A549 treated with Mapracorat at 1 μM for 4 hours (cell line): ENCODE results near the gene OR56A5. TPM values are rescaled to one million over a fixed set of nuclear protein-coding genes. Genes with fewer than 3 reads are reported as not detected.

Experiments
- total RNA-seq: library from RNA; stranded (reverse); fragments of 200-300 nt; extraction: Qiagen RNA extraction; gene quantifications from 5 replicates; pipeline ENCODE4 v1.2.3, GENCODE V29; 2022

Gene OR56A5
- total RNA-seq = not detected in 5 replicates

DNA sequence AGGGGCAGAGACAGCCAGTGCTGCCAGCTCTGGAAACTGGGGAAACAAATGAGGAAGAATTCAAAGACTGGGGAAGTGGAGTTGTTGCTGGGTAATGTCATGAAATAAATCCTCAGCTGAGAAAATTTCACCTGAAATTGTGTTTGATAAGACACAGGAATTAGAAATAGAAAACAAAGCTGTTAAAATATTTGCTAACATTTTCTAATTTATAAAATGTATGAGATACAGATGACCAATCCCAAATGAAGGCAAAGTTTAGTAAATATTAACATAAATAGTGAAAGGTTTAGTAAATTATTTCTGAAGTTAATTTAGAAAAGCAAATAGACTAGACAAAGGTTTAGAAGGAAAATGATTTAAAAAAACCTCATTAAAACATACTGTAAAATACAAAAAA is at the start of gene OR56A5:
TSS of gene OR56A5 (minus strand) at position 101 of the 400 bp plus-strand sequence. CDS start at position 101, 0 bp downstream.

DNA sequence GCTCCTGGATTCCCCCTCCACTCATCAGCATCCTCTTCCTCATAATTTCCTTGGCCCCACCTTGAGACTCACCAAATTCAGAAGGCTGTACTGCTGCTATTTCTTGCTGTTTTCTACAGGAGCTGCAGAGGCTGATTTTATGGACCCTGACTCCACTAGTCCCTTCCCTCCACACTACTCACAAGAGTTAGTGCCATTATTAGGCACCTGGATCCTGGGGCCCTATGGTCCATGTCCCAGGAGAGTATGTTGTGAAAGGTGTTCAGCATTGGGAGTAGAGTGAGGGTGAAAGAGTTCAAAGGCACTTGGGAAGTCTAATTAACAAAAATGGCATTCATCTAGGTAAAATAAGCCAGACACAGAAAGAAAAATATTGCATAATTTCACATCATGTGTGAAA is 38.6 kb upstream of the OR56A5 start, which contains the start of gene OR56A4:
TSS of gene OR56A4 (minus strand) at position 101 of the 400 bp plus-strand sequence. CDS start 3,954 bp downstream, outside the sequence.

GRCh38 chr11:5986885-5987284 is 18.6 kb upstream of the OR56A5 start, which contains the start of gene OR52L1:
Gene OR52L1 (minus strand): TSS chr11:5986985. CDS start chr11:5986930, 55 bp downstream.

DNA sequence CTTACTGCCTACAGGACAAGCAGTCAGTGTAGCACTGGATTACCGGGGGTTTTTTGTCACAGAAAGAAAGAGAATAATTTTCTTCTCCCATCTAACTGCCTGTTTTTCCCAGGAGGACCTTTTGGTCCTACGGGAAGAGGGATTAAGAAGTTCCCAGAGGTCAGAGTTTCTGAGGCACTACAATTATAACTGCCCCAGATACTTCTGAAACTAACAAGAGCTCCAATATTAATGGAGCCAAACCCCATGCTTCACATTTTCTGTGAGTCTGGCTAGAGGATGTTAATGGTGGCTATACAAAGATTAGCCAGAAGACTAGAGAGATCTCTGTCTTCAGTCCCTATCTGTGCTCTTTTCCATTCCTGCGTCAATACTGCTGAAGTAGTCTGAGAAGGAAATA is 26.3 kb downstream of the OR56A5 start, which contains the start of gene OR56A3:
TSS of gene OR56A3 (plus strand) at position 301 of the 400 bp plus-strand sequence. CDS start 5,096 bp downstream, outside the sequence.

Other genes with a start within 250 kb of the OR56A5 start
- gene OR56B1, start 232.0 kb downstream of the OR56A5 start, total RNA-seq = not detected in 5 replicates
- gene OR52N4, start 214.3 kb downstream of the OR56A5 start, total RNA-seq = not detected in 5 replicates
- gene OR52N5, start 185.1 kb downstream of the OR56A5 start, total RNA-seq = not detected in 5 replicates
- not detected in 5 replicates for gene OR52N1, start 177.2 kb downstream of the OR56A5 start, total RNA-seq
- gene OR52N2, start 159.6 kb downstream of the OR56A5 start, total RNA-seq = not detected in 5 replicates
- not detected in 5 replicates for gene OR52E6, start 126.6 kb downstream of the OR56A5 start, total RNA-seq
- not detected in 5 replicates for gene OR52E8, start 110.8 kb downstream of the OR56A5 start, total RNA-seq
- gene OR52E4, start 87.9 kb downstream of the OR56A5 start, total RNA-seq = not detected in 5 replicates
- gene OR52E5, start 75.3 kb downstream of the OR56A5 start, total RNA-seq = not detected in 5 replicates
- not detected in 5 replicates for gene OR56A3, start 26.2 kb downstream of the OR56A5 start, total RNA-seq
- gene OR52L1, start 18.5 kb upstream of the OR56A5 start, total RNA-seq = not detected in 5 replicates
- not detected in 5 replicates for gene OR56A4, start 38.5 kb upstream of the OR56A5 start, total RNA-seq
- gene OR56A1, start 62.3 kb upstream of the OR56A5 start, total RNA-seq = not detected in 5 replicates
- not detected in 5 replicates for gene OR56B4, start 139.2 kb upstream of the OR56A5 start, total RNA-seq
- gene OR52B2, start 201.8 kb upstream of the OR56A5 start, total RNA-seq = not detected in 5 replicates
- not detected in 5 replicates for gene OR52W1, start 230.7 kb upstream of the OR56A5 start, total RNA-seq
- gene C11orf42, start 237.1 kb upstream of the OR56A5 start, total RNA-seq = not detected in 5 replicates